ENCODE data around the gene PGBD5.
A peak's percentile ranks its signal among the peaks of the same experiment; 100 is the strongest.

PGBD5 gene

DNA sequence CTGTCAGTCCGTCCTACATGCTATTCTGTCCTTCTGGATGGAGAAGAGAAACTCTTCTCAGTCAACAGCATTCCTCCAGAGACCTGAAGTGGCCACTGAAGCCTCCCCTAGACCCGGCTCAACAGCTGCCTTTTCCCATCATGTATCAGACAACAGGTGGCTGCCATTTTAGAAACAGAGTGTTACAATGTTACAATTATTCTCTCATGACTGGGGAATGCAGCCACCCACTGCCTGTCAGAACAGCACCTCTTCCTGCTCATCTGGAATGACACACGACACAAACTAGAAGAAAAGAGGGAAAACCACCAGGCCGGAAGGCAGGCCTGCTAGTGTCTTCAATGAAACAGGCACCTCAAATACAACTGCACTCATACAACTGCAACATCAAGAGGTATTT lies 105.3 kb downstream of the PGBD5 start:
- no peak for DNase-seq

DNA sequence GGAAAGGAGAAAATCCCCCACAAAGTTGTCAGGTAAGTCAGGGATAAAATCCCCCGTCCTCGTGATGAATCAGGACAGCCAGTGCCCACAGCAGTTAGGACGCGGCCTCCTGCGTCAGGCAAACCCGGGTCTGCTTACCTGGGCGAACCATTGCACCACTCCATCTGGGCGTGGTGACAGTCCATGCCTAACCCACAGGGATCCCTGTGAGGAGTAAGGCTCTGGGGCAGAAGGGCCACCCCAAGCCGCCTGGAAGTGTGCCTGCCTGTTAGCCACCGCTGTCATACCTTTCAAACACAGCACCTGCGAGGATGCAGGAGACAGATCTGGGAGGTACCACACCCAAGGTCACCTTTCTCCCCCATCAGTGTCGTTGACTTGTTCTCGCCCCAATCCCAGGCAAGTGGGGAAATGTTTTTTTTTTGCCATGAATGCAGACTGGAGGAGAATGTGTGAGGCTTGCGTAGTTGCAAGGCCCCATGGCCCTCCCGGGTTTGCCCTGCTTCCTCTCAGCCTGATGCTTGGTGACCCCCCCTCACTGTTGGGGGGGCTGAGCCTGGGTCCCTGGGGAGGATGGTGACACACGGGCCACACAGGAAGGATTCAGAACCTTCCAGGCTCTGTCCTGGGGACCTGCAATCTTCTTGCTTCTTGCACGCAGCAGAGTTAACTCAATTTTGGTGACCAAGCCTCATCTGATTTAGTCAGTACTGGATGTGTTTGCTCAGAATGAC lies 107.0 kb downstream of the PGBD5 start:
- no peak for DNase-seq

DNA sequence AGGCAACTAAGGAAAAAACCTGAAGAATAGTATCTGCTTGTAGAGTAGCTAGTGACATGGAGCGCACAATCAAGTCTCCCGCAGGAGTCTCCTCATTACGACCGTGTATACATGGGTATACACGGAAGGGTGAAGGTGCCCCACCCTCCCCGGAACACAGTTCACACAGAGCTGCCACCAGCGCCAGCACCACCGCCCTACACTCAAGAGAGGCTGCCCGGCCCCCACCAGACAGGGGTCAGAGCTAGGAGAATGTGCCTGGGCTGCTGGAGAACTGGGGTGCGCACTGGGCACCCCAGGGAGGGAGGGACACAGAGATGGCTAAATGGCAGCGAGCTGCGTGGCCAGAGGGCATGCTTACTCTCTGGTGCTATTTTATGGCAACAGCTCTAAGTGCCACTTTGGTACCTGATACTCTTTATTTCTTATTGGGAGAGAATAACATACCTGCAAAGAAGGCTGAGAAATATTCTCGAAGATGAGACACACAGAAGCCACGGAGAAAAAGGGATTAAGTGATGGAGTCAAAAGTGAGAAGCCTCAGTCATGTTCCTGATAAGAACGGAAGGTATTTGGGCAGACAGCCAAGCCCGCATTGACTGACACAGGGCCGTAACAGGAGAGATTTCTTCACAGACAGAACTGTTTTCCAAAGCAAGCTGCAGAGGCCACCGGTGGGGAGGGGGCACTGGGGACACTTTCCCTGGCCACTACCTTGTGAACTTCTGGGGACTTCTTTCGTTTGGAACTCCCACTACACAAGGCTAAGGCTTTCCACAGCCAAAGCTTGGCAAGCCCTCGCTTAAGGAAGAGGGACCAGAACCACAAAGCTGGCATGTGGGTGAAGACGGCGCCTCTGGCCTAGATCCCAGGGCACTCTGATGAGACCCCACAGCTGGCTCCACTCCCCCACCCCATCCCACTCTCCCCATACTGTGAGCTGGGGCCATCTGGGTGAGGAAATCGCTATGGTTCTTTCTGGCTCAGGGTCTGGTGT lies 108.0 kb downstream of the PGBD5 start:
- DNase-seq: no peak

DNA sequence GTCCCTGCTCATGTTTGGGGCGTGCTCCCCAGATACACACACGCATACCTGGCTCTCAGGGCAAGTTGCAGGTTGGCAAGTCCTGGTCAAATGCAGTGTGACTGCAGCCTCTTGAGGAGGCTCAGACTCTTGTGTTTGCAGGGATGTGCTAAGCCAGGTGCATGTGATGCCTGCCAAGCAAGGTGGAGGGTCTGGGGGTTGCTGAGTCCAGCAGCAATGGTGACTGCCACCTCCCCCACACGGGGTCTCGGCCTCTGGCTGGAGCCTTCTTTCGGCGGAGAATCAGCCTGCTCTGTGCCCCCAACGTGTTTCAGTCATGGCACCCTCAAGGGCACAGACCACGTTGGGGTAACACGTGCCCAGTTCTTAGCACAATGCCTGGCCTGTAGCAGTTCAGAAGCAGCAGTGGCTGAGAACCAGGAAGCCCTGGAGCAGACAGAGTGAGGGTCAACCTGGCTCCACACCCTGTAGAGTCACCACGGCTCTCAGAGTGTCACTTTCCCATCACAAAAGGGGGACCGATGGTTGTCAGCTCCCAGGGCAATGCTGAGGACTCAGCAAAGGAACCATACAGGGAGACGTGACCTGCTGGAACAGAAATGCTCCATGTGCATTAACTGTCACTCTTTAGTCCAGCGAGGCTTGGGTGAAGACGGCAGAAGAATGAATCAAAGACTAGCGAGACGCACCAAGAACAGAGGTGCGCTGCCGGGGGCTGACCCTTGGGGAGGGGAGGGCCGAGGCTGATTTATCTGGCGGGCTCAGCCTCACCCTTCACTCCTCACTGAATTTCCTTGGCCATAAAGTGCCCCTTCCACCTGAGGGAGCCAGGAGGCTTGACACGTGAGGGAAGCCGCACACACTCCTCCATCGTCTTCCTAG lies 109.0 kb downstream of the PGBD5 start:
- no peak for DNase-seq

DNA sequence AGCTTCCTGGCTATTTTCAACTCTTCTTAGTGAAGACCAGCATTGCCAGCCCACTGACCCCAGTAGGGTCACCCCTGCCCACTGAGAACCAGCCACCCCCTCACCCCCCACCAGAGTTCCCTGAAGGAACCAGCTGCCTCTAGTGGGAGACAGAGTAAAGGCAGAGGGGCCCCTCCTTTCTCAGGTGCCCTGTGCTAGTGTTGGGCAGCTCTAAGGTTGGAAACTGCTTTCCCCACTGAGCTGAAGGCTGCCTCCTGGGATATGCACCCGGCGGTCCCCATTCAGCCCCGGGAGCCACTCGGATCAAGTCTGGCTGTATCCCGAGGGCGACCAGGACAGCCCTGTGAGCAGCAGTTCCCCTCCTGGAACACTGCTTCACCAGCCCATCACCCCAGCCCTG lies 111.0 kb downstream of the PGBD5 start:
- DNase-seq: no peak

DNA sequence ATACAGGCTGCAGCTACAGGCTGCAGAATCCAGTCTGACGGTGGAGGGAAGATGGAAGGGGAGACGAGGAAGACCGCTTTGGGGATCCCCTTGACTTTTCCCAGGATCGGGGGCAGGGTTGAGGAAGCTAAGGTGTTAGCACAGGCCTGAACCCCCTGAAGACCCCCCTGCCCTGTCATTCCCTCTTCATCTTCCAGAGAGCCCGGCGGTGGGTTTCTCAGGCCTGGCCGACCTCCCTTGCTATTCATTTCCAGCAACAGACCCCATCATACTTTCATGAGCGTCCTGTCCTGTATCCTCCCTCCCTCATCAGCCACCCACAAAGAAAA lies 112.0 kb downstream of the PGBD5 start:
- DNase-seq: no peak

DNA sequence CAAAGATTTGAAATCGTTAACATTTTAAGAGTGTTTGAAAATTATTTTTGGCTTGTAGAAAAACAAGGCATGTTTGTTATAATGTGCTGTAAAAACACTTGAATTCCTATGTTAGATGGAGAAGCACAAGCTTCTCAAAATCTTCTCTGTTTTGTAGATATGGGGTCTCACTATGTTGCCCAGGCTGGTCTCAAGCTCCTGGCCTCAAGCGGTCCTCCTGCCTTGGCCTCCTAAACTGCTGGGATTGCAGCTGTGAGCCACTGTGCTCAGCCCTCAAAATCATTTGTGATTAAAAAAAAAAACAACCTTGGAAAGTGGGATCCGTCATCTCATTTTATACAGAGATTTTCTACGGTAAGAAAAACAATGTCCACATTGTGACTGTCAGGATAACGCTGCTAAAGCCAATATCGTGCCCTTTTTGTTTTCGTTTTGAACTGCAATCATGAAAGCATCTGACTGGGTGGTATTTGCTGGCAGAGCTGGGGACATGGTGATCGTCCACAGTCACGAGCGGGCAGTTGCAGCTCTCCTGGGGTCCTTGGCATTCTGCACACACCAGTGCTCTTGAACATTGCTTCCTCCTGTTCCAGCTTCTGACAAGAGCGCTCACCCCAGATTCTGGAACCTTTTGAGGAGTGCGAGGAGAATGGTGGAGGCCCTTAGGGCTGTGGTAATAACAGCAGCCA lies 112.5 kb downstream of the PGBD5 start:
- no peak for DNase-seq

DNA sequence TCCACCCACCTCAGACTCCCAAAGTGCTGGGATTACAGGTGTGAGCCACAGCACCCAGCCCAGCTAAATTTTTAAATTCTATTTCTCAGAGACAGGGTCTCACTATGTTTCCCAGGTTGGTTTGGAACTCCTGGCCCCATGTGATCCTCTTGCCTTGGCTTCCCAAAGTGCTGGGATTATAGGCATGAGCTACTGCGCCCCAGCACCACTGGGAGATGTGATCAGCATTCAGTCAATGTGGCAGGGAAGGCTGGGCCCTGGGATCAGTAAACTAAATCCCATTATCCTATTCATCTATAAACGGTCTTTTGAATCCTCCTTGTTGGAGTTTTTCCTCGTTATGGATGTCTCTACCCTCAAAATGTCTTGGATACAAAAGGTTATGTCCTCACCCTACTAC lies 113.5 kb downstream of the PGBD5 start:
- no peak for DNase-seq

DNA sequence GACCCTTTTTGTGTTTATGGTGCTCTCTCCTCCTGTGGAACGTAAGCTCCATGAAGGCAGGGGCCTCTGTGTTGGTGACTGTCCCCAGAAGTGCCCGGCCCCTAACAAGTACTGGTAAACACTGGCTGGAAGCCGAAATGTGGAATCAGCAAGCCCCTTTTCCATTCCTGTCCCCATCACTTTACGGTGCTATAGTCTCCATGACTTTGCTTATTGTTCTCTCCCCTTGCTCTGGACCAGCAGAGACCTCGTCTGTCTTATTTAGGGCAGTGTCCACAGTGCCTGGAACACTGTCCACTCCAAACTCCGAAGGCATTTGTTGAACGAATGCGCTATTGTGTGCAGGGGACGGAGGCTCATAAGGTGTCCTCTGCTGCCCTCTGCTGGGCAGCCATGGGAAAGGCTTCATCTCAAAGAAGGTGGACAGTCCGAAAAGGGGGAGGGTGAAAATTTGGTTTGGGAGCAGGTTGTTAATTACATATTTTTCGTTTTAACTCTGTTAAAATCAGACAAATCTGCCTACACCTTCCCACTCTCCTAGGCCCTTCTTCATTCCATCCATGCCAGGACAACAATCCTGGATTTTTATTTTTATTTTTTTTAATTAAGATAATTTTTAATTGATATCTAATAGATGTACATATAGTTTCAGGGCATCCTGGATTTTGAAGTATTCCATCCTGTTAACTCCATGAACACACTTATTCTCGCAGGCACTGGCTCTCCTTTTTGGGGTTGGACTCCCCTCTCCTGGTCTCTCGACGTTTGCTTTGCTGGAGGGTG lies 115.6 kb downstream of the PGBD5 start:
- peak; percentile 52 for DNase-seq

DNA sequence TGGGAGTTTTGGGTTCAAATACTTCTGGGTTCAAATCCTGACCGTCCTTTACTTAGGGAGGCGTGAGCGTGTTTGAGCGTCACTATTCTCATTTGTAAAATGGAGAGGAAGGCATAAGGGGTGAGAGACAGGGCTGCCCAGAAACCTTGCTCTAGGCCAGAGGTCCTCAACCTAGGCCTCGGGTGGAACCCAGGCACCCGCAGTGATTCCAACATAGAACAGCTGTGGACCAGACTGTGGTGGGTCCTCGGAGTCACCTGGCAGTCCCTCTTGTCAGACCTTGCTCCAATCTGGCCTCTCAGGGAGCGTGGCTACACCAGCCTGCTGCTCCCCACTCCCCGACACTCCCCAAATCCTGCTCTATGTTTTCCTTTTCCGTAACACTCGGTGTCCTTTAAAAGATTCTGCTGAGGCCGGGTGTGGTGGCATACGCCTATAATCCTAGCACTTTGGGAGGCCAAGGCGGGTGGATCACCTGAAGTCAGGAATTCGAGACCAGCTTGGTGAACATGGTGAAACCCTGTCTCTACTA lies 116.4 kb downstream of the PGBD5 start:
- DNase-seq: no peak

DNA sequence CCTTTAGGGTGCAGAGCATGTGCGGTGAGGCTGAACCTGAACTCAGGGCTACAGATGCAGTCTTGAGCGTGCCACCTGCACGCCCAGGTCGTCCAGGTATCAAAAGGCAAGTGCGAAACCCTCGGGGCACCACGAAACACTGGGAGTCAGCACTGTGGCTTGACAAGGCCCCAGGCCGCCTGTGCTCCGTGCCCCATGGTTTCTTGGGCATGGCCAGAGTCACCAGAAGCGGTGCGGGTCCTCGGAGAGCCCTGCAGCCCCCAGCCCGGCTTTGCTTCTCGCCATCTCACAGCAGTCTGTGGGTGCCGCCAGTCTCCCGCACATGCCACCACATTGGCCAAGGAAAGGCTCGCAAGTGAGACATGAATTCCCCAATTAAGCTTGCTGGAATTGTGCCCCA lies 117.3 kb downstream of the PGBD5 start:
- no peak for DNase-seq

DNA sequence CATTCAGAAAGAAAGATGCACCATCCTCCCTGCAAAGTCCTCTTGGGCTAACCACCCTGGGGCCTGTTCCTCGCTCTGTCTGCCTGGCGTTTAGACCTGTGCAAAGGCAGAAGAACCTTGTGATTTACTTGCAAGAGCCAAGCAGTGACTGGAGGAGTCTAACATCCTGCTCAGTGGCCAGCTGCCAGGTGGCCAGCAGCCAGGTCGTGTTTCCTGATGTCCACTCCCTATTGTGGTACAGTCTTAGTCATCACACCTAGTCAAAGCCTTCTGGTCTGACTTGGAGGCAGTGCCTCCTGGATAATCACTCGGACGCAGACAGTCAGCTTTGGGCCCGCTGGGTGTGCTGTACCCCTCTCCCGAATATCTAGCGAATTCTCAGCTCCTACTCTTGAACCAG lies 118.1 kb downstream of the PGBD5 start:
- DNase-seq: no peak

DNA sequence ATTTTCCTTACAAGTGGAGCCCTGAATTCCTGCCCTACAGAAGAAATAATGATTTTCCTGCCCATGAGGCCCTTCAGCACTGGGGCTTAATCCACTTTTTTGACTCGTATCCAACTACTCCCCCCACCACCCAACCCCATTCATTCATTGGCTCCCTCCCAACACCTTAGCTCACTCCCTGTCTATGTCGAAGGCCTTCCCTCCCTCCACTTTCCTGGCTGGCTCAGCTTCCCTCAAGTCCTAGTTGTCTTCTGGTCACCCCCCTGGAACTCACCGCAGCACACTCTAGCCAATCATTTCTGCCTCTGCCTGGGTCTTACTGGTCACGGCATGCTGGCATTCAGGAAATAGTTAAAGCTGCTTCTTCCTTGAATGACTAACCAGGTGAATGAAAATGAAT lies 118.9 kb downstream of the PGBD5 start:
- DNase-seq: no peak

DNA sequence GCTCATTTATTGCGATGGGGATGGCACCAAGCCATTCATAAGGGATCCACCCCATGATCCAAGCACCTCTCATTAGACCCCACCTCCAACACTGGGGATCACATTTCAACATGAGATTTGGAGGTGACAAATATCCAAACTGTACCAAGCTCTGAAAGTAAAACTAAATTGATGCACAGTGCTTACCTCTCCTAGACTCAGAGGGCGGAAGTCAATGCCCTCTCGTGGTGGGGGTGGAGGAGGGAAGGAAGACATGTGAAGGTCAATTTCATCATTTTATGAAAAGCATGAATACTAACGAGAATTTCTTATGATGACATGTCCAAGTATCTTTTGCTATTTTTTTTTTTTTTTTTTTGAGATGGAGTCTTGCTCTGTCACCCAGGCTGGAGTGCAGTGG lies 120.0 kb downstream of the PGBD5 start:
- no peak for DNase-seq

DNA sequence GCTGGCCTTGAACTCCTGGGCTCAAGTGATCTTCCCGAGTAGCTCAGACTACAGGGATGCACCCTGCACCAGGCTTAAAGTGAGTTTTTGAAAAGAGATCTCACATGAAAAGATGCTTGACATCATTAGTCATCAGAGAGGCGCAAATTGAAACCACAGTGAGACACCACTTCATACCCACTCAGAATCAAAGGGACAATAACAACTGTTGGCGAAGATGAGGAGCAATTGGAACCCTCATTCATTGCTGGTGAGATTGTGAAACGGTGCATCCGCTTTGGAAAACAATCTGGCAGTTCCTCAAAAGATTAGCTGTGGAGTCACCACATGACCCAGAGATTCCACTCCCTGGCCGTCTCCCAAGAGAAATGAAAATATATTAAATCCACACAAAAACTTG lies 122.3 kb downstream of the PGBD5 start:
- no peak for DNase-seq

DNA sequence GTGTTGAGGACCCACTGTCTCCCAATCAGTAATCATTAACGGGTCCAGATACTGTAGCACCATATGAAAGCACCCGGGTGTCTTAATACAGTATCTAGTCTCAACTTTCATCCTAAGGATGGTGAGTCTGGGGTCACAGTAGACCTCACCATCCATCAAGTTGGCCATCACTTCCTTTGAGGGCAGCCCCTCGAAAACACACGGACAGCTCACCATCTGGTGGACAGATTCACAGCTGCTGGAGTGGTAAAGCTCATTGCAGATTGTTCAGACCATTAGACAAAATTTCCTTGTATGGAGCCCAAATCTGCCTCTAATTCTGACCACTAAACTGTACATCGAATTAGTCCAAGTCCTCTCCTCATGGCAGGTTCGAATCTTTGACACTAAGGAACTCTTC lies 123.1 kb downstream of the PGBD5 start:
- DNase-seq: no peak

DNA sequence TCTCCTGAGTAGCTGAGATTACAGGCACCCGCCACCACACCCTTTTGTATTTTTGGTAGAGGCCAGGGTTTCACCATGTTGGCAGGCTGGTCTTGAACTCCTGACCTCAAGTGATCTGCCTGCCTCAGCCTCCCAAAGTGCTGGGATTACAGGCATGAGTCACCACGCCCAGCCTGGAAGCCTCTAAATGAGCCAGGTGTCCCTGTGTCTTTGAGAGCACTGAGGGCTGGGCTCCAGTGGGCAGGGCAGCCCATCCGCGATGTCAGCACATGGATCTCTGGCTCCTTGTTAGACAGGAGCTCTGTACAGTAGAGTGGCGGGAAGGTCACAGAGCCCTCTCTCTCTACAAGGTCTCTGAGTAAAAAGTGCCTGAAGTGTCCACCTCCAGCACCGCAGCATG lies 124.3 kb downstream of the PGBD5 start:
- no peak for DNase-seq

DNA sequence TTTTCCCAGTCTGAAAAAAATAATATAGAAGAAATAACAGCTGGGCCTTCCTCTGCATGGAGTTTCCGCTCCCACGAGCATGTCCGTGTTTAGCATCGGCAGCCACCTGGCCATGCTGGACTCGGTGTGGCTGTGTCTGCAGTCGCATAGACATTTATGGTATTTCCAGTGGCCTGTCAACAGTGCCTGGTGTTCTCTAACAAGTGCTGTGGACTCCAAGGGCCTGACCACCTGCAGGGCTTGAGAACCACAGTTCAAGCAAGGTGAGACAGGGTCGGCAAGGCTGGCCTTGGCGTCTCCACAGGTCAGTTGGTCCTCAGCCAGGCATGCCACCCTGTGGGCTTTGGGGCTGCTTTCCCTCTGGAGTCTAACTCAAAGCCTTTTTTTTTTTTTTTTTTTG lies 124.8 kb downstream of the PGBD5 start:
- no peak for DNase-seq

DNA sequence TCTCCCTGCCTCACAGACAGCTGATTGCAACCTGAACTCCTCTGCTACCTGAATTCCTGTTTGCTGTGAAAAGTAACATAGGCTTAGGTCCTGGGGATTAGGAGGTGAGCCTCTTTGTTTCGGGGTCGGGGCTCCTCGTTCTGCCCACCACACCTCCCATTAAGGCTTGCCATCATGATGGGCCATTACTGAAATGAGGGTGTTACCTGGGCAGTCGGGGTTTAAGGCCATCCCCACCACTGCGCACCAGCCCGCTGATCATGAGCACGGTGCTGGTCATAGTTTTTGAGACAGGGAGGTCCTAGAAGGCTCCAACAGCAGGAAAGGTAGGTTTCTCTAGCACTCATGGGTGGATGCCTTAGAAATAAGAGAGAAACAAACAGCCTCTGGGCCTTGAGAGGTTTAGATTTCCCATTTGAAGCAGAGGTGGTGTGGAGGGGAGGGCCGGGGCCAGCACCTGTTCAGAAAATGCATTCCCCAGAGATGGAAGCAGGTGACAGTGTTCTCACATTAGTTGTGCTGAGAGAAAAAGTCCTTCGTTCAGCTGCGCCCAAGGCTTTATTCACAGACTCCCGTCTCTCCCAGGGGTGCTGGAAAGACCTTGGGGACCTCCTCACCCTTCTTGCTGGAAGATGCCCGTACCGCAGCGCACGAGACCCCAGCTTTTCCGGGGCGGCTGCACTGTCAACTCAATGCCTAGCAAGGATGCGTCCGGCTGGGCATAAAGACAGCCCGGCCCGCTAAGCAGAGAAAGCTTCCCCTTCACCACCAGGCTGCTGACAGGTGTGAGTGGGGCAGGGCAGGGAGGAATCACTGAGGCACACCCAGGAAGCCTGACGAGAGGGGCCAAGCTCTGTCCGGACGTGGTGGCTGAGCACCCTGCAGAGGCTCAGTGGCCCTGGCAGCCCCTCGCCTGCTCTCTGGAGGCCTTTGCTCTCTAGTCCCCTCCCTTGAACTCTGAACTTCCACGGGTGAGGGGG lies 125.5 kb downstream of the PGBD5 start:
- DNase-seq: no peak
